DMS 273 treated with DMSO at 0.1 percent for 48 hours (cell line): ENCODE measurements around the gene CAMK4.
A peak's percentile ranks its signal among the peaks of the same experiment; 100 is the strongest.

Experiments used
- DNase-seq: peaks from one replicate; lab custom pipeline; 2025; lab: John Stamatoyannopoulos, UW

CAMK4 gene

DNA sequence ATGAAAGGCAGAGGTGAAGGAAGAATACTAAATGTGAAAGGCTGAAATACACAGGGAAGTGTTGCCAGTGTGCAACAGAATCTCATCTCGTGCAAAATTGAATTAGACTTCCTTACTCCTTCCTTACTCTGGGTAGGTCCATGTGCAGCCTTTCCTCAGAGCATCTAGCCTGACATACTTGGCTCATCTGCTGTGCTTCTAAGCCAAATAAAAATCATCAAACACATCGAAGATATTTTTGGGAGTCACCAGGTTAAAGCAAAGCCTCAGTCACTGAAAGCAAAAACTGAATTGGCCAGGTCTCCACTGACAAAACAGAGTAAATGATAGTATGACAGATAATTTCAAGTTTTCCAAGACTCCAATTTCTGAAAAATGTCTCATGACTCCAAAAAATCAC, 268.8 kb downstream of the CAMK4 start:
- no peak for DNase-seq

- DNase-seq = no peak
These were observed 270.3 kb downstream of the CAMK4 start for GRCh38 chr5:111494355-111494999.

DNA sequence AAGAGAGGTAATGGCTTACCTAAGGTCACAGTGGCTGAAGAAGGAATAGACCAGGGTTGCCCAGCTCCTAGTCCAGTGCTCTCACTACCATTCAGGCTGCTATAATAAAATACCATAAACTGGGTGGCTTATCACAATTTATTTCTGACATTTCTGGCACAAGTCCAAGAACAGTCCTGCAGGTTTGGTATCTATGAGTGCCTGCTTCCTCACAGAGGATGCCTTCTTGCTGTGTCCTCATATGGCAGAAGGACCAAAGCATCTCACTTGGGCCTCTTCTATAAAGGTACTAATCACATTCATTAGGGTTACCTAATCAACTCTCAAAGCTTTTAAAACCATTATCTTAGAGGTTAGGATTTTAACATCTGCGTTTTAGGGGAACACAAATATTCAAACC, 271.0 kb downstream of the CAMK4 start:
- DNase-seq = no peak

DNA sequence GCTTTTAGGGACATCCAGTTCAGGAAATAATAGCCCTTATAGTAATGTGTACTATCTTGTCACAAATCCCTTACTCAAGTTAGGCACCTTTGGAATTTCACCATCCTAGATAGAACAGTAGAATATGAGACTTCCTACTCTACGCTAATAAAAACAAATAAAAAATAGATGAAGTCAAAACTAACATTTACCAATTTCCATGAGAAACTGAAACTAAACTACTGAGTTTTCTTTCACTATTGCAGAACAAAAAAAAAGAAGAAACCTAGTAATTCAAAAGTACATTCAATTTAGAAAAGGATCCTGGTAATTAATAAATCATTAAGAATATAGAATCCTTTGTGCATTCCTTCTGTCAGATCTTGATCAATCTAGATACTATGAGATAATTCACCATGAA, 274.2 kb downstream of the CAMK4 start:
- DNase-seq = no peak

GRCh38 chr5:111502956-111503355, 278.8 kb downstream of the CAMK4 start:
- no peak for DNase-seq

DNA sequence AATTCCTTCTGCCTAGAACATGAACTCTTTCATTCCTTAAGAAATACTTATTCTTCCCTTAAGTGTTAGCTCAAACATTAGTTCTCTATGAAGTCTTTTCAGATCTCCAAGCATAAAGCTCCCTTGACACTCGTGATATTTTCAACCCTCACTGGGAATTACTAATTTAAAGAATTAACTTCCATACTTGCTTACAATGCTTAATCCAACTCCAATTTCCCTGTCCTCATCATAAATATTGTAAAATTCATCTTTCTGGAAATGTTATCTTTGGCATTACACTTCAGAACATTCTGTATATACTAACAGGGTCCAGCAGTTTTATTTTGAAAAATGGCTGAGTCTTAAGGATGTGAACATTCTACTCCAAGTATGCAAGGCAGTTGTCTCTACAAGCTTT, 280.9 kb downstream of the CAMK4 start:
- no peak for DNase-seq

GRCh38 chr5:111507276-111507675, 283.1 kb downstream of the CAMK4 start:
- no peak for DNase-seq

DNA sequence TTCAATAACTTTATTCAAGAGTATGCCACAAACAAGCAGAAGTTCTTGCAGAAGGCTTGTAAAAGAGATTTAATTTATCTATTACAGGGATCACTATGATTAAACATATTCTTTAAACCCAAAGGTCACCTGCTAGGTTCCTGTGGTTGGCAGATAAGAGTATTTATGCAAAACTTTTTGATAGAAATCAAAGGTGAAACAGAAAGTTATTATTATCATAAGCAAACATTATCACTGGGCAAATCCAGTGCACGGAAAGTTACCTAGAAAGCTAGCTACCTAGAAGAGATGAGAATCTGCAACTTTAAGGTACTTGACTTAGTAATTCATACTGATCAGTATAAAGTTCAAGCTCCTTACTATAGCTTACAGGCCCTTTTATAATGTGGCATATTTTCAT, 284.9 kb downstream of the CAMK4 start:
- no peak for DNase-seq

- no peak for DNase-seq
These were observed 287.1 kb downstream of the CAMK4 start for GRCh38 chr5:111511174-111511830.

DNA sequence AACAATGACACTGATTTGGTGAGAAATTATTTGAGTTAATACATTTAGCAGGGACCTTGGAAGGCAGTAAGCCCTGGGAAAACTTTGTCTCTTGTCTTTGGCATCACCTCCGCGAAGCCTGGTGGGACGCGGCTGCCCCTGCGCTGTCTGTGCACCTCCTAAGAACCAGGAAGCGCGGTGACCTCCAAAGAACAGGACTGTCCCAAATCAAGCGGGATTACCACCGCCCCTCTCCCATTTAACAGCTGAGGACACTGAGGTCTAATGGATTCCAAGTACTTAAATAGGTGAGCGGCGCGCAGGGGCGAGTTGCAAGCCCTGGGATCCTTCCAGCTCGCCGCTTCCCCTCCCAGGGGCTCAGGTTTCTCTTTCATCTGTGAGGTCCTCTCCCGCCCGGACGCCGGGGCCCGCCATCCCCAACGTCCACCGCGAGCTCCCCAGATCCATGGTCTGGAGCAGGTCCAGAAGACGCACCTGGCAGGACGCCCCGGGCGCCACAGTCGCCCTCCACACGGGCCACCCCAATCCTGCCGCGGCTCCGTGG, 287.7 kb downstream of the CAMK4 start:
- DNase-seq = no peak

DNA sequence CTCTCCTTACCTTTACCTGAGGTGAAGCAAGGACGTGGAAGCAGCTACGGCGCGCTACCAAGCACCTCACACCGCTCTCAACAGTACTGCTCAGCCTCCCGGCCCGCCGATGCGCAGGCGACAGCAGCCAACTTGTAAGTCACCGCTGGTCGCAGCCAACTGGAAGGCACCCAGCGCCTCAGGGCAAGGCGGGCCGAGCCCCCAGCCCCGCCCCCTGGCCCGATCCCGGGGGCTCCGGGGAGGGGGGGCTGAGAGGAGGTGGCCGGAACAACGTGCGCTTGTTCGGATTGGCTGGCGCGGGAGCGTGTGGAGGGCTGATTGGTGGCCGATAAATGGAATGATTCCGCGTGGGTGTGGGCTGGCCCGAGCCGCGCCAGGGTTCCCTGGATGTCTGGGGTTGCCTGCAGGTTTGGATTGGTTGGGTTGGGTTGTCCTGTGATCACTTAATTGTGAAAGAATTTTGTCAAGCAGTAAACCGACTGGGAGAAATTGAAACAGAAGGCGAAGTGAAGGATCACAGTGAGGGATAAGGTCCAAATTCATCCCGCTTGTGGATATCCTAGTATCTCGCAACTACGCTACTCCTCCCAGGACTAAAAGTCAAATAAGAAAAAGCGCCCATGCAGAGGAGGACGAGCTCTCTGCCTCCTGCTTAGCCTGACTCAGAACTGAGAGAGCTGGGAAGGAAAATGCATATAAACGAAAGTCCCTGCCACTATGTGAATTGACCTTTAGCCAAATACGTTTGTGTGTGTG, 288.4 kb downstream of the CAMK4 start, which contains the start of gene STARD4:
STARD4 (minus strand) TSS at position 161 of the 756 bp plus-strand sequence. CDS start 5,102 bp downstream, outside the sequence.
- DNase-seq = peak; percentile 93

DNA sequence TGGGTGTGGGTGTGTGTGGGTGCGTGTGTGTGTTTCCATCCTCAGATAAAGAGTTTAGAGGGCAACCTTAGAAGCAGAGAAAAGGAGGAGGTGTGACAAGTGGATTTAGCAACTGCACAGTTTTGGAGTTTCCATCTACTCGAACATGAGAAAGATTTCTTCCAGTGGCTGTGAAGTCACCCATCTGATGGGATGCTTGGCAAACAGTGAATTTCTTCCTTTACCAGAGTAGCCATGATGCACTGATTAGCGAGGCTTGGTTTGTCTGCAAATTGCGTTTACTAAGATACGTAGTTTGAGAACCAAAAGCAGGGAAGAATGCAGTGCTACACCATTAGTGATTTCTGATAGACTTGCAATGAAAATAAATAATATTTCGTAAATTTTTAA, 288.9 kb downstream of the CAMK4 start:
- no peak for DNase-seq

- DNase-seq = no peak
These were observed 289.9 kb downstream of the CAMK4 start for GRCh38 chr5:111514087-111514486.

DNA sequence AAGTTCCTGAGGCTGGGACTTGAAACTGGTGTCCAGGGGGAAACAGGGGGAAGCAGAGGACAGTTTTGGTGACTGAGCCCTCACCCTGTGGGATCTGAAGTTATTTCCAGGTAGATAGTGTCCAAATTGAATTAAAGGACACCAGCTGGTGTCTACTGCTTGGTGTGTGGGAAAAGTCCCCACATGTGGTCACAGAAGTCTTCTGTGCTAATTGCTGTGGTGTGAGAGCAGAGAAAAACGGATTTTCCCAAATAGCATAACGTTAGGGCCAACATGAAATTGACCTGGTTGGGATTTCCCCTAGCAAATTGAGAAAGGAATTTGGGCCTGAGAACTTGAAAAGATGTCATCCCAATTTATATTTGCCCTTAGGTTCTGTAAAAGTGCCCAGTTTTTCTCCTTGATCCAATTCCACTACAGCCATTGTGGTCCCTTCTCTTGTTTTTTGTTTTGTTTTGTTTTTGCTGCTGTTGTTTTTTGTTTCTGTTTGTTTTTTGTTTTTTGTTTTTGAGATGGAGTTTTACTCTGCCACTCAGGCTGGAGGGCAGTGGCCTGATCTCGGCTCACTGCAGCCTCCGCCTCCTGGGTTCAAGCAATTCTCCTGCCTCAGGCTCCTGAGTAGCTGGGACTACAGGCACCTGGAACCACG, 293.8 kb downstream of the CAMK4 start:
- DNase-seq = no peak

GRCh38 chr5:111518777-111519176, 294.6 kb downstream of the CAMK4 start:
- no peak for DNase-seq

GRCh38 chr5:111520908-111521307, 296.7 kb downstream of the CAMK4 start:
- DNase-seq = no peak

GRCh38 chr5:111528056-111528455, 303.9 kb downstream of the CAMK4 start:
- no peak for DNase-seq

DNA sequence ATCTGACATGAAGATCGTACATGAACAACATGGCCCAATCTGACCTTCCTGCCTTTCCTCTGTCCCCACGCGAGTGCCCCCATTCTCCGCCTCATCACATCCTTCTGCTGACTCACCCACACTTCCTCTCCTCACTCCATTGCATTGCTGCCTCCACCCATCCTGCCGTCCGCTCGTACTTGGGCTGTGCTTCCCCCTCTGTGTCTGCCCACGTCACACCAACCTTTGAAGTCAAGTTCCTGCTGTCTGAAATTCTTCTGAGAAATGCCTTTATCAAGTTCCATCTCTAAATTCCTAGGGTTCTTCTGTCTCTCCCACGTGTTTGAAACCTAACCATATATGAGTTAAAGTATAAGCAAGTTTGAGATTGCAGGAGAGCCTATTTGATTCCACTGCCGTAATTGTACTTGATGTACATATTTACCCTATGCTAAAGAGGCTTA, 306.1 kb downstream of the CAMK4 start:
- no peak for DNase-seq

DNA sequence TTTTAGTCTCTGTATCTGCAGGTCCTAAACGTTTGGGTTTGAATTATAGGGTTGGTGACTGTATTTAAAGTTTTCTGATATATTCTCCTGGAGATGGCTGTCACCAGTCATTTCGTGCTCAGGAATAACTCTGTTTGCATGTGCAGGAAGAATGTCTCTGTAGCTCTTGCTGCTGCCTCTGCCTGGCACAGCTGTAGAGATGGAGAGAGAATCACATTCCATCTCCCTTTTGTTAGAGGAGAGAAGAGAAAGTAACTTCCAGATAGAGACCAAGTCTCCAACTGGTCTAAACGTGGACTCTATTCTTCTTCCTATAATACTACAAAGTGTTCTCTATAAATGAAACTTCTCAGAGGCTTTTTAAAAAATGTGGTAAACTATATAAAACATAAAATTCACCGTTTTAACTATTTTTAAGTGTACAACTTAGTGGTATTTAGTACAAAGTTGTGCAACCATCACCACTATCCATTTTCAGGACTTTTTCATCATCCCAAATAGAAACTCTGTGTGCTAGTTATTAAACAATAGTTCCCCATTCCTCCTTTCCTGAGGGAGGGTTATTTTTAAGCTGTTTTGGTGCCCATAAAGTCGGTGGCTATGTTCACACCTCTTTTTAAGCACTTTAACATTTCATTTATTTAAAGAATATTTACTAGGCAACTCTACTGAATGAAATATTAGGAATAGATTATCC, 308.9 kb downstream of the CAMK4 start:
- DNase-seq = no peak

- DNase-seq = no peak
These were observed 311.8 kb downstream of the CAMK4 start for GRCh38 chr5:111535879-111536549.
